ENCODE measurements around the gene AFAP1. TPM values are rescaled to one million over a fixed set of nuclear protein-coding genes. Genes with fewer than 3 reads are reported as not detected.

AFAP1 gene
- total and polyA plus RNA-seq, 2 donors (not counting 3 experiments of a cell fraction or from before 2014, with no cell fraction given) = 32.3 to 103 TPM

DNA sequence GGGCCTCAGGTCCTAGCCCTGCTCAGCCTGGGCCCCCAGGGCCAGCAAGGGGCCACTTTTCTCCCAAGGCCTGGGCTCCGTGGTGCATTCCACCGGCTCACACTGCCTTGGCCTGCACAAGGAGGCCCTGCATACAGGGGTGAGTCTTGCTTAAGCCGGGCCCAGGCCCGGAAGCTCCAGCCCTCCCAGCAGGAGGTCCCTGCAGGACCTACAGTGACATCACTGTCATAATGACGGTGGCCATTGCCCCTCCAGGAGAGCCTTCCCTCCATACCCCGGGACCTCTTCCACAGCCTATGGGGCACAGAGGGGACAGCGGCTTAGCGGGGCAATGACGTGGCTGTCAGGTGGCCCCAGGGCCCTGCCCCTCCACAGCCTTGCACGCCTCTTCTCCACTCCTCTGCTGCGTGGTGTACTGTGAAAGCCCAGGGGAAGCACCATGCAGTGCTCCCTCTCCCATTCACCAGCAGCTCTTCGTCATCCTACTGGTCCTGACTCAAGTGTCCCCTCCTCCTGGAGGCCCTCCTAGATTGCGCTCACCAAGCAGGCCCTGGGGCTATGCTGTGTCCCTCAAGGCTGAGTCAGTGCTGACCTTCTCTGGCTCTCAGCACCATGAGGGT lies 32.3 kb upstream of the AFAP1 start:
- no peak overlapping the region for H3K9ac ChIP-seq (replicated peaks; ENCODE audit: extremely low read depth, insufficient read depth, low read length)
- no peak for TF ChIP-seq CTCF (IDR thresholded peaks at IDR 0.05; ENCODE audit: extremely low read depth in 1 of 2, insufficient read depth in 1 of 2, low read depth in 1 of 2, low read length in 2 of 2)
- no peak for TF ChIP-seq EZH2 (IDR thresholded peaks at IDR 0.05; ENCODE audit: borderline replicate concordance, low read depth, low read length, severe bottlenecking)
- TF ChIP-seq FOS (IDR thresholded peaks at IDR 0.05; ENCODE audit: borderline replicate concordance, insufficient read depth, low read length) = no peak
- TF ChIP-seq POLR2AphosphoS5 (IDR thresholded peaks at IDR 0.05; ENCODE audit: insufficient read depth, low read depth, low read length) = no peak
- no peak for TF ChIP-seq JUN (IDR thresholded peaks at IDR 0.05; ENCODE audit: borderline replicate concordance, insufficient read depth, insufficient read length, low read depth)
- no peak for TF ChIP-seq MAX (IDR thresholded peaks at IDR 0.05; ENCODE audit: insufficient read depth, insufficient read length)
- TF ChIP-seq GATA2 (IDR thresholded peaks at IDR 0.05; ENCODE audit: insufficient read depth, insufficient read length, low read depth, low read length) = no peak
- no peak overlapping the region for H3K27ac ChIP-seq (ENCODE audit: insufficient read depth, low read depth, low read length)
- FAIRE-seq (no peak), DNase-seq (ENCODE audit: low read depth, low spot score) (no peak)
- no peaks in the 10 kb centered on the region for H3K36me3 ChIP-seq (ENCODE audit: control insufficient read depth in 2 of 2, extremely low read depth in 1 of 2, insufficient read depth in 2 of 2, low read length in 2 of 2)
- H3K9me1 ChIP-seq (replicated peaks; ENCODE audit: control insufficient read depth, extremely low read depth, insufficient read depth, low read length) = no peaks in the 10 kb centered on the region
- no peak overlapping the region for H3K4me2 ChIP-seq (ENCODE audit: insufficient read depth, low read length)
- H3K4me3 ChIP-seq (replicated peaks in 1 of 3; ENCODE audit: insufficient read depth in 1 of 3, low read depth in 1 of 3, low read length in 3 of 3) = no peak overlapping the region
- peaks cover 48% of the 10 kb centered on the region for H3K4me1 ChIP-seq (ENCODE audit: control insufficient read depth, extremely low read depth, insufficient read depth, low read length)
- no peaks in the 10 kb centered on the region for H3K9me3 ChIP-seq (replicated peaks; ENCODE audit: control insufficient read depth, insufficient read depth, low read length)
- no peak overlapping the region for H2AFZ ChIP-seq (ENCODE audit: low read depth, low read length)
- no peaks in the 10 kb centered on the region for H4K20me1 ChIP-seq (replicated peaks; ENCODE audit: control insufficient read depth, extremely low read depth, insufficient read depth, low read length)
- H3K27me3 ChIP-seq (ENCODE audit: control insufficient read depth in 2 of 2, insufficient read depth in 2 of 2, low read length in 2 of 2) = no peaks in the 10 kb centered on the region
- intact Hi-C loops (cut with micrococcal nuclease) (no loop called here), dilution Hi-C loops (cut with MboI; ENCODE audit: extremely low pct_ligation_motif_present, low sequenced_read_pairs) (no loop called here)
- H3K79me2 ChIP-seq (ENCODE audit: control insufficient read depth, insufficient read depth, low read length) = peaks cover 20% of the 10 kb centered on the region
- no TSS peak for BruUV-seq (replicated peaks)
- CTCF ChIA-PET = no interaction called here
- POLR2A ChIA-PET = no interaction called here
